PC-3 (cell line): ENCODE data around the gene COPS3. TPM values are rescaled to one million over a fixed set of nuclear protein-coding genes. Genes with fewer than 3 reads are reported as not detected.
"Not testable (repeated sequence)": the region's sequence is repeated elsewhere in the genome, so short reads cannot be mapped to it uniquely, and the experiment has no call there.

ENCODE experiments used
- ATAC-seq: fragments of 200-7000 bp; cut with Tn5 transposase; 2 replicates; pipeline ENCODE4 v1.9.1; 2020; ENCODE audit warnings: mild to moderate bottlenecking, moderate library complexity
- BruUV-seq: library from RNA; stranded (reverse); fragments of 400-500 nt; replicated peaks from 2 replicates; lab custom pipeline; 2021; lab: Mats Ljungman, UMichigan
- CTCF ChIA-PET: fragments of 300-600 bp; sonication (Branson Sonifier 250); formaldehyde crosslinking; loops from one replicate; lab custom pipeline; 2022; ENCODE audit warnings: antibody characterized with exemption; lab: Charles Lee
- POLR2A ChIA-PET: fragments of 300-600 bp; sonication (Branson Sonifier 250); formaldehyde crosslinking; loops from one replicate; lab custom pipeline; 2022; ENCODE audit warnings: antibody characterized with exemption; ENCODE audit not compliant: unreplicated experiment; lab: Charles Lee
- DNase-seq: peaks from one replicate; pipeline ENCODE4 v3.0.0-alpha.2; 2015
- H2AFZ ChIP-seq: fragments of 300-600 bp; sonication (generic); 2 replicates; pipeline ENCODE4 v1.6.0; 2016; ENCODE audit warnings: antibody characterized with exemption, low read length
- H3F3A ChIP-seq: fragments of 300-600 bp; sonication (generic); one replicate; pipeline ENCODE4 v1.6.0; 2017; ENCODE audit warnings: antibody characterized with exemption, low read length, control low read depth, mild to moderate bottlenecking; ENCODE audit not compliant: unreplicated experiment
- H3K27ac ChIP-seq: fragments of 300-600 bp; sonication (generic); 2 replicates; pipeline ENCODE4 v1.5.1; 2016; ENCODE audit warnings: mild to moderate bottlenecking, low read length
- H3K27me3 ChIP-seq: fragments of 300-600 bp; sonication (generic); 2 replicates; pipeline ENCODE4 v1.6.1; 2016; ENCODE audit warnings: low read length, mixed read lengths
- H3K36me3 ChIP-seq: fragments of 300-600 bp; sonication (generic); 2 replicates; pipeline ENCODE4 v1.6.1; 2016; ENCODE audit warnings: low read depth, mixed run types, low read length, mixed read lengths
- H3K4me1 ChIP-seq: fragments of 300-600 bp; sonication (generic); 2 replicates; pipeline ENCODE4 v1.5.1; 2016; ENCODE audit warnings: low read length; ENCODE audit not compliant: insufficient read depth
- H3K4me2 ChIP-seq: fragments of 300-600 bp; sonication (generic); 2 replicates; pipeline ENCODE4 v1.6.0; 2016; ENCODE audit warnings: low read length
- H3K4me3 ChIP-seq: fragments of 300-600 bp; sonication (generic); 2 replicates; pipeline ENCODE4 v1.5.1; 2016; ENCODE audit warnings: mild to moderate bottlenecking, low read length, mixed read lengths
- H3K79me2 ChIP-seq: fragments of 300-600 bp; sonication (generic); 2 replicates; pipeline ENCODE4 v1.6.1; 2017; ENCODE audit warnings: low read length, mixed read lengths
- H3K9ac ChIP-seq: fragments of 300-600 bp; sonication (generic); 2 replicates; pipeline ENCODE4 v1.6.0; 2016; ENCODE audit warnings: mild to moderate bottlenecking, low read length
- H3K9me2 ChIP-seq: fragments of 300-600 bp; sonication (generic); replicated peaks from 2 replicates; pipeline ENCODE4 v1.6.1; 2016; ENCODE audit warnings: mixed run types, low read length, mixed read lengths
- H3K9me3 ChIP-seq: fragments of 300-600 bp; sonication (generic); 2 replicates; pipeline ENCODE4 v1.6.1; 2016; ENCODE audit warnings: low read length, mixed read lengths
- H4K20me1 ChIP-seq: fragments of 300-600 bp; sonication (generic); 2 replicates; pipeline ENCODE4 v1.6.1; 2016; ENCODE audit warnings: low read length, mixed read lengths
- EZH2 ChIP-seq: fragments of 300-600 bp; sonication (generic); IDR thresholded peaks from one replicate; pipeline ENCODE4 v1.6.1; 2017; ENCODE audit warnings: antibody characterized with exemption, mild to moderate bottlenecking, low read length; ENCODE audit not compliant: unreplicated experiment
- EZH2phosphoT487 ChIP-seq: fragments of 300-600 bp; sonication (generic); IDR thresholded peaks from 2 replicates; pipeline ENCODE4 v1.6.1; 2018; ENCODE audit warnings: mild to moderate bottlenecking, antibody characterized with exemption, low read length, borderline replicate concordance
- intact Hi-C: fragments of 100-400 bp; cut with micrococcal nuclease; formaldehyde crosslinking; loops from 2 replicates; pipeline ENCODE4 v1.9.0; 2023
- total RNA-seq: library from RNA; depleted of rRNA; stranded (reverse); fragments of >200 nt; gene quantifications from 2 replicates; pipeline ENCODE4 v1.2.3, GENCODE V29; 2014
- TF ChIP-seq, protein P1 (sequence below): fragments of 300-600 bp; sonication (generic); conservative IDR thresholded peaks from 2 replicates; pipeline ENCODE4 v1.5.1; 2017; ENCODE audit warnings: antibody characterized with exemption, low read depth, mild to moderate bottlenecking, low read length

Gene COPS3
- total RNA-seq, 1 experiment from 2014 or later = 205 TPM

DNA sequence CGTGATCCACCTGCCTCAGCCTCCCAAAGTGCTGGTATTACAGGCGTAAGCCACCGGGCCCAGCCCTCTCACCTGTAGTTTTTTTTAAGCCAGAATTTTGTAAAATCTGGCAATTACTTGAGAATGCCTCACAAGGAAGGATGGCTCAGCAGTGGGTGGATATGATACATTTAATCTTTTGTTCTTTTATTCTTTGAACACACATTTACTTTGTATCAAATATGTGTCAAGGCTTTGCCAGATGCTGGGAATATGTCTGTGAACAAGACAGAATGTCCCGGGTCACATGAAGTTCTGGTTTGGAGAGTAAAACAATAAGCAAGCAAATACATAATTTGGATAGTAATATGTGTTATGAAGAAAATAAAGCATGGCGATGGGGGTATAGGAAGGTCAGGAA, 4.9 kb upstream of the COPS3 start:
- Histone ChIP-seq H3K4me1 (peaks cover 5% of the 10 kb centered on the region; the same call in 1 of the 2 replicates), H3K9me3 (no peaks in the 10 kb centered on the region), H3K9me2 (no peaks in the 10 kb centered on the region), H4K20me1 (no peaks in the 10 kb centered on the region), H3K4me3 (no peak overlapping the region), H2AFZ (no peak overlapping the region), H3K4me2 (no peak overlapping the region), H3K27me3 (no peaks in the 10 kb centered on the region), H3K27ac (no peak overlapping the region), H3K36me3 (no peaks in the 10 kb centered on the region), H3K79me2 (no peaks in the 10 kb centered on the region), H3F3A (no peaks in the 10 kb centered on the region), H3K9ac (no peak overlapping the region)
- no peak for ATAC-seq
- TF ChIP-seq EZH2 = no peak
- TF ChIP-seq, protein P1, sequence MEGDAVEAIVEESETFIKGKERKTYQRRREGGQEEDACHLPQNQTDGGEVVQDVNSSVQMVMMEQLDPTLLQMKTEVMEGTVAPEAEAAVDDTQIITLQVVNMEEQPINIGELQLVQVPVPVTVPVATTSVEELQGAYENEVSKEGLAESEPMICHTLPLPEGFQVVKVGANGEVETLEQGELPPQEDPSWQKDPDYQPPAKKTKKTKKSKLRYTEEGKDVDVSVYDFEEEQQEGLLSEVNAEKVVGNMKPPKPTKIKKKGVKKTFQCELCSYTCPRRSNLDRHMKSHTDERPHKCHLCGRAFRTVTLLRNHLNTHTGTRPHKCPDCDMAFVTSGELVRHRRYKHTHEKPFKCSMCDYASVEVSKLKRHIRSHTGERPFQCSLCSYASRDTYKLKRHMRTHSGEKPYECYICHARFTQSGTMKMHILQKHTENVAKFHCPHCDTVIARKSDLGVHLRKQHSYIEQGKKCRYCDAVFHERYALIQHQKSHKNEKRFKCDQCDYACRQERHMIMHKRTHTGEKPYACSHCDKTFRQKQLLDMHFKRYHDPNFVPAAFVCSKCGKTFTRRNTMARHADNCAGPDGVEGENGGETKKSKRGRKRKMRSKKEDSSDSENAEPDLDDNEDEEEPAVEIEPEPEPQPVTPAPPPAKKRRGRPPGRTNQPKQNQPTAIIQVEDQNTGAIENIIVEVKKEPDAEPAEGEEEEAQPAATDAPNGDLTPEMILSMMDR = no peak
- no peak for TF ChIP-seq EZH2phosphoT487
- intact Hi-C loops = no loop called here
- ChIA-PET CTCF (no interaction called here), POLR2A (no interaction called here)
- no TSS peak for BruUV-seq
- no peak for DNase-seq

DNA sequence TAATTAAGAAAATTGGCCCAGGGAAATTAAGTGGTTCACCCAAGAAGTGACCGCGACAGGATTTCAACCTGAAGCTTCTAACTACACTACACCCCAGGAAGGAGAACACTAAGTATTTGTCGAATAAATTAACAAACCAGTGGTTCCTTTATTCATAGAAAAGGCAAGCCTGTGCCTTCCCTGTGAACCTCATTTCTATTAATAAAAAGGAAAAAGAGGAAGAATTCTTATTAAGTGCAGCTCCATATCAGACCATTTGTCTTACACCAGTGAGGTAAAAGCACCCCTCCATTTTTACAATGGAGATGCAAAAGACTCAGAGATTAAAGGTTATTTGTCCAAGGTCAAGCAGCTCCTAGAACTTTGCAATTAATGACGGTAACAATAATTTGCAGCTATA, 1.7 kb downstream of the COPS3 start:
- Histone ChIP-seq H3K9me2 (no peaks in the 10 kb centered on the region), H3K4me1 (peaks cover 16% of the 10 kb centered on the region), H3K4me2 (peak overlapping the region; percentile 89), H4K20me1 (peaks cover 39% of the 10 kb centered on the region), H3K27me3 (no peaks in the 10 kb centered on the region), H3K4me3 (peak overlapping the region; percentile 82), H3K79me2 (peaks cover 63% of the 10 kb centered on the region), H3K9ac (peak overlapping the region; percentile 98), H3K36me3 (peaks cover 13% of the 10 kb centered on the region), H2AFZ (no peak overlapping the region), H3F3A (no peaks in the 10 kb centered on the region), H3K27ac (no peak overlapping the region), H3K9me3 (no peaks in the 10 kb centered on the region)
- TSS peak; percentile 56 for BruUV-seq
- ATAC-seq (no peak), DNase-seq (no peak)
- POLR2A ChIA-PET = no interaction called here
- TF ChIP-seq EZH2 = no peak
- TF ChIP-seq, protein P1 = no peak
- no peak for TF ChIP-seq EZH2phosphoT487
- intact Hi-C loops = no loop called here
- CTCF ChIA-PET = interaction anchor here (0.7 kb wide), 1 partner anchor 286 kb away, joined by 5 read pairs; no protein-coding TSS in a partner anchor

DNA sequence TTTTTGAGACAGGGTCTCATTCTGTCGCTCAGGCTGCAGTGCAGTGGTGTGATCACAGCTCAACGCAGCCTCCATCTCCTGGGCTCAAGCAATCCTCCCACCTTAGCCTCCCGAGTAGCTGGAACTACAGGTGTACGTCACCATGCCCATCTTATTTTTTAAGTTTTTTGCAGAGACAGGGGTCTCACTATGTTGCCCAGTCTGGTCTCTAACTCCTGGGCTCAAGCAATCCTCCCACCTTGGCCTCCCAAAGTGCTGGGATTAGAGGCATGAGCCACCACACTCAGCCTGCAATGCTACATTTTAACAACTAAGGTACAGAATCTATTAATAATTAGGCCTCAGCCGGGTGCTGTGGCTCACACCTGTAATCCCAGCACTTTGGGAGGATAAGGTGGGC, 3.6 kb downstream of the COPS3 start:
- BruUV-seq, H3K9me2 ChIP-seq, H3K9me3 ChIP-seq, H3F3A ChIP-seq, H3K27me3 ChIP-seq, POLR2A ChIA-PET, H3K9ac ChIP-seq, ATAC-seq, H3K4me3 ChIP-seq, H3K27ac ChIP-seq, CTCF ChIA-PET, DNase-seq, intact Hi-C loops, H3K4me2 ChIP-seq, H2AFZ ChIP-seq: not testable (repeated sequence)
- peaks cover 16% of the 10 kb centered on the region for H3K4me1 ChIP-seq
- H3K79me2 ChIP-seq = peaks cover 80% of the 10 kb centered on the region
- H3K36me3 ChIP-seq = peaks cover 31% of the 10 kb centered on the region
- peaks cover 47% of the 10 kb centered on the region for H4K20me1 ChIP-seq
